SK-MEL-5 (cell line): ENCODE measurements around the gene PACRG. TPM values are rescaled to one million over a fixed set of nuclear protein-coding genes. Genes with fewer than 3 reads are reported as not detected.
A peak's percentile ranks its signal among the peaks of the same experiment; 100 is the strongest.

Source experiments
- DNase-seq: peaks from one replicate; pipeline ENCODE4 v3.0.0-alpha.2; 2016; ENCODE audit warnings: low read depth, low spot score
- in situ Hi-C: cut with HindIII; loops from 2 replicates; pipeline ENCODE4 v1.10.0; 2016; ENCODE audit warnings: low sequenced_read_pairs, high pct_unique_total_duplicates, low pct_unique_long_range_greater_than_20kb
- total RNA-seq: library from RNA; depleted of rRNA; stranded (reverse); fragments of >200 nt; shearing (Covaris generic); gene quantifications from 2 replicates; pipeline ENCODE4 v1.2.3, GENCODE V29; 2014

Gene PACRG
- total RNA-seq, 1 experiment from 2014 or later, result not detected

DNA sequence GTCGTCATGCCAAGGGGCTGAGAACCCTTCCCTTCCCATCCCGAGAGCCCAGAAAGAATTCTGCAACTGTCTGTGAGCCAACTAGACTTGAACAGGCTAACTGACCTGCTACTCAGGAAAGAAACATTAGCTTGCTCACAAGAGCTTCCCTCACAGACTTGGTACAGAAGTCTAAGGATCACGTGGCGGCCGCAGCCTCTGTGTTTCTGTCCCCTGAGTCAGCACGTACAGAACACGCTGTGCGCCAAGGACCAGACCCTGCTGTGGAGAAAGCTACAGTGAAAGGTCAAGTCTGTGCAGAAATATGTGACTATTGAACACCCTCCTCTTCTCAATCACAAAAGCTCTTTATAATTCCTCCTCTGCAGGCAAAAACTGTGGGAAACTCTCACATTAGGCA is 535.4 kb downstream of the PACRG start:
- peak; percentile 84 for DNase-seq
- in situ Hi-C loops, result no loop called here

- in situ Hi-C loops, result no loop called here
- DNase-seq, result no peak
Observed at GRCh38 chr6:163263998-163264661, 536.4 kb downstream of the PACRG start.

GRCh38 chr6:163264662-163265035 is 536.9 kb downstream of the PACRG start:
- in situ Hi-C loops, result no loop called here
- DNase-seq, result no peak

DNA sequence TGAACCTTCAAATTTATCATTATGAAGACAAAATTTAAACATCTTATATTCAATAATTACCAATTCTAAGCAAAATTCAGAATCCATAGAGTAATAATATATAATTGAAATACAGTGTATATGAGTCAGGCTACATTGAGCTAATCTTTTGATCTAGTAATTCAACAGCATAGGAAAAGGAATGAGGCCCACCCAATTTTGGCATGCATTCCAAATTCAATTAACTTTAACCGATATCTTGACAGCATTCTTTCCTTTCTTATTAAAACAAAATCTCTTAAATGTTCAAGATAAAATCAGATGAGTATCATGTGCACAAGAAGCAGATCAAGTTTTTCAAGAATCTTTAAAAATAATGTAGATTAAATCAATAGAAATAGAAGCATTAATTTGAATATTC is 553.9 kb downstream of the PACRG start:
- in situ Hi-C loops, result no loop called here
- no peak for DNase-seq

GRCh38 chr6:163282672-163283071 is 554.9 kb downstream of the PACRG start:
- DNase-seq, result no peak
- in situ Hi-C loops, result no loop called here

GRCh38 chr6:163284151-163284550 is 556.4 kb downstream of the PACRG start:
- DNase-seq, result no peak
- in situ Hi-C loops, result no loop called here

- peak; percentile 9 for DNase-seq
Observed at GRCh38 chr6:163285691-163286090, 557.9 kb downstream of the PACRG start.

GRCh38 chr6:163287626-163288025 is 559.9 kb downstream of the PACRG start:
- DNase-seq, result no peak
- in situ Hi-C loops, result no loop called here

More at GRCh38 chr6:163285691-163286090, 557.9 kb downstream of the PACRG start:
- in situ Hi-C loops, result no loop called here

- in situ Hi-C loops, result no loop called here
- DNase-seq, result no peak
Observed at GRCh38 chr6:163288066-163288465, 560.3 kb downstream of the PACRG start.

GRCh38 chr6:163288915-163289314 is 561.1 kb downstream of the PACRG start:
- in situ Hi-C loops, result no loop called here
- DNase-seq, result no peak

- in situ Hi-C loops, result no loop called here
- no peak for DNase-seq
Observed at GRCh38 chr6:163289447-163289846, 561.7 kb downstream of the PACRG start.

DNA sequence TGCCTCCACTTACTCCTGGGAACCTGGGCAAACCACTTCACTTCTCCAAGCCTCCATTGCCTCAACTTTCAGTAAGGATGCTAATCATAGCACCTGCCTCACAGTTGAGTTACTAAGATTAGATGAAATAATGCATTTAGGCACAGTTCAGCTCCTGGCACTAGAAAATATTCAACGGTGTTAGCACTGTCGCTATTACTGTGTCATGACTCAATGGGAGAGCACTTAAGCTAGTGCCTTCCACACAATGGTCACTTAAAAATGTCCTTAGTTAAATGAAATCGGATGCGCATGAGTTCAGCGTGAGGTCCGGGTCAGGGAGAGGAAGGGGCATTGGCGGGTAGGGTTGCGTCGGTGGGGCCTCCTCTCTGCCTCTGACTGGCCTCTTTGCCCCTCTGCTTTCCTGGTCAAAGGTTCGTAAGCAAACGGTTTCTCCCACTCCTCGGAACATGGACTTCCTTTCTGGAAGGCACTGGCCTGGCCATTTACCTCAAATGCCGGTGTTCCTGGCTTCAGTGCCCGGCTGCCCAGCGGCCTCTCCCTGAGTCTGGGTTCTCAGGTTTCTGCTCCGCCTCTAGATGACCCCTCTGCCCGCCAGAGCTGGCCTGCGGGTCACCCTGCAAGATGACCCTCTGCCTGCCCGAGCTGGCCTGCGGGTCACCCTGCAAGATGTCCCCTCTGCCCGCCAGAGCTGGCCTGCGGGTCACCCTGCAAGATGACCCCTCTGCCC is 562.9 kb downstream of the PACRG start:
- in situ Hi-C loops, result no loop called here
- no peak for DNase-seq

GRCh38 chr6:163291622-163292021 is 563.8 kb downstream of the PACRG start:
- no peak for DNase-seq

GRCh38 chr6:163293286-163293685 is 565.5 kb downstream of the PACRG start:
- in situ Hi-C loops, result no loop called here
- DNase-seq, result no peak

More at GRCh38 chr6:163291622-163292021, 563.8 kb downstream of the PACRG start:
- in situ Hi-C loops, result no loop called here

DNA sequence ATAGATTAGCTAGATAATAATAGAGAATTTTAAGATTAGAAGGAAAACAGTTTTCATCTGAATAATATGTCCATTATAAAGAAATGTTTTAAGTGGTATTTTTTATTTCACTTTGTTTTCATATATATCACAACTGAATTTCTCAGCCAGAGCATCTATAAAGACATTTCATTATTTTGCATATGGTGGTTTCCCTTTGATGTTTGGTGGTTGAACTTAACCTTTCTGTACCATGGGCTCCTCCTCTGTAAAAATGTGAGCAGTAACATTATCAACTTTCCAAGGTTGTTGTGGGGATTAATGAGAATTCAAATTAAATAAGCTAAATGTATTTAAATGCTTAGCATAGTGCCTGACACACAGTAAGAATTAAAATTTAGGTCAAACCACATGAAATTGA is 567.0 kb downstream of the PACRG start:
- no peak for DNase-seq
- in situ Hi-C loops, result no loop called here

DNA sequence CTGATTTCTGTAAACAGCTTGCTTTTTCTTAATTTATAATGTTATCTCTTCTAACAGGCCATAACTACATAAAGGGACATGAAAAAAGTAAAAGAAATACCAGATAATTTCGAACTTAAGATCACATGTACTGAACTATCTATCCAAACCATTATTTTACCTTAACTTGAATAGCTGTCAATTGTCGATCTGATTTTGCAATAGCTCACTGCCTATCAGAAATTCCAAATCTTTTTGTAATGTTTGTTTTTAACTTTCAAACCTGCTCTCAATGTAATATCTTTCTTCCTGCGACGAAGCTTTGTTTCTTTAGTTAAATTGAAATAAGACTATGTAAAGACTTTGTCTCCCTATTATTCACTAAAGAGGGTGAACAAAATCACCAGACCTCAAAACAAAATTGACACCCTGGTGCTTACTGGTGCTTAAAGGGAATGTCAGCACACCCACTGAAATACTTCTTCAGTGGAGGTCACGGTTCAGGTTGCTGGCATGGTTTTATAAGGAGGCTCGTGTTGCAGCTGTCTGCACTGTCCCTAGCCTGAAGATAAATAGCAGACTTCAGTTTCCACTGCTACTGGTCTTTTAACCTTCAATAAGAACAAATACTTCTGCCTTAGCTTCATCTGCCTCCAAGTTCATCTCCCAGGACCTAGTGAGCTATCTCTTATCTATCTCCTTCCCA is 569.2 kb downstream of the PACRG start:
- in situ Hi-C loops, result no loop called here
- no peak for DNase-seq

- DNase-seq, result no peak
Observed at GRCh38 chr6:163298079-163298830, 570.5 kb downstream of the PACRG start.

DNA sequence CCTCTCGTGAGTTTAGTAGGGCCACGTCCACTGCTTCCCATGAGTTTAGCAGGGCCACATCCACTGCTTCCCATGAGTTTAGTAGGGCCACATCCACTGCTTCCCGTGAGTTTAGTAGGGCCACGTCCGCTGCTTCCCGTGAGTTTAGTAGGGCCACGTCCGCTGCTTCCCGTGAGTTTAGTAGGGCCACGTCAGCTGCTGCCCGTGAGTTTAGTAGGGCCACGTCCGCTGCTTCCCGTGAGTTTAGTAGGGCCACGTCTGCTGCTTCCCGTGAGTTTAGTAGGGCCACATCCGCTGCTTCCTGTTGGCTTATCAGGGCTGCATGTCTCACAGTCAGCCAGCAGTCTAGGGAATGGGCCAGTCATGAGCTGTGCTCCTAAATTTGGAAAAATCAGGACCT is 573.1 kb downstream of the PACRG start:
- no peak for DNase-seq
- in situ Hi-C loops, result no loop called here

More at GRCh38 chr6:163298079-163298830, 570.5 kb downstream of the PACRG start:
- in situ Hi-C loops, result no loop called here
